SK-N-MC (cell line): ENCODE data around the gene NLGN3.

ENCODE experiments used
- EZH2 ChIP-seq: fragments of 200-600 bp; sonication (generic); IDR thresholded peaks from one replicate; pipeline ENCODE4 v1.6.1; 2017; ENCODE audit warnings: antibody characterized with exemption
- POLR2AphosphoS5 ChIP-seq: IDR thresholded peaks from 2 replicates; pipeline ENCODE4 v1.6.1; 2012; ENCODE audit warnings: mild to moderate bottlenecking, low read depth, low read length, borderline replicate concordance

- TF ChIP-seq POLR2AphosphoS5 (no peak), EZH2 (no peak)
Measured at GRCh38 chrX:71095981-71096759, 48.5 kb upstream of the NLGN3 start.
